Measurements from ENCODE around the gene LRRC14B.

DNA sequence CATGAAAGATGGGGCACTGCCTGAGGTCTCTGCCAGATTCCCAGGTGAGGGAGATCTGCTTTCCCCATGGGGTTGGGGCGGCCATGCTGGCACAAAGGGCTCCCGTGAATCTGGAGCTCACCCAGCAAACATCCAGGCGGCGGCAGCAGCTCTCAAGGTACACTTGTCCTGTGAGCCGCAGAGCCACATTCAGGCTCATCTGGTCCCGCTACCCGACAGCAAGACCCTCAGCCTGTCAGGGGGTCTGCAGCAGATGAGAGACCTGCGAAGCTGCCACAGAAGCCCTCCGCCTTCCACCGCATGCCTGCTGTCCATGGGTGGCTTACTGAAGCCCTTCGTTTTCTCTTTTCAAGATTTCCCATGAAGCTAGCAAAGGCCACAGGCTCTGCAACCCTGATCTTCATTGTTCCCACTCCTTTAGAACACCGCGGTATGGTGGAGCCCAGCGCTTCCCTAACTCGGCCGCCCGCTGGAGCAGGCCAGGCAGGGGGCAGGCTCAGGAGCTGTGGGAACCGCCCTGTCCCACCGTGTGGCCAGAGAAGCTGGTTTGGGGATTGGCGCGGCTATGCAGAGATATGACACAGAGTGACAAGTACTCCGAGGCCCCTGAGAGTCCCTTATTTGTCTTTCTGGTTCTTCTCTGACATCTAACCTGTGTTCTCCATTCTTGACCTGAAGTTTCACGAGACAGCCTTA, 8.8 kb downstream of the LRRC14B start:
- TF ChIP-seq, protein P1, sequence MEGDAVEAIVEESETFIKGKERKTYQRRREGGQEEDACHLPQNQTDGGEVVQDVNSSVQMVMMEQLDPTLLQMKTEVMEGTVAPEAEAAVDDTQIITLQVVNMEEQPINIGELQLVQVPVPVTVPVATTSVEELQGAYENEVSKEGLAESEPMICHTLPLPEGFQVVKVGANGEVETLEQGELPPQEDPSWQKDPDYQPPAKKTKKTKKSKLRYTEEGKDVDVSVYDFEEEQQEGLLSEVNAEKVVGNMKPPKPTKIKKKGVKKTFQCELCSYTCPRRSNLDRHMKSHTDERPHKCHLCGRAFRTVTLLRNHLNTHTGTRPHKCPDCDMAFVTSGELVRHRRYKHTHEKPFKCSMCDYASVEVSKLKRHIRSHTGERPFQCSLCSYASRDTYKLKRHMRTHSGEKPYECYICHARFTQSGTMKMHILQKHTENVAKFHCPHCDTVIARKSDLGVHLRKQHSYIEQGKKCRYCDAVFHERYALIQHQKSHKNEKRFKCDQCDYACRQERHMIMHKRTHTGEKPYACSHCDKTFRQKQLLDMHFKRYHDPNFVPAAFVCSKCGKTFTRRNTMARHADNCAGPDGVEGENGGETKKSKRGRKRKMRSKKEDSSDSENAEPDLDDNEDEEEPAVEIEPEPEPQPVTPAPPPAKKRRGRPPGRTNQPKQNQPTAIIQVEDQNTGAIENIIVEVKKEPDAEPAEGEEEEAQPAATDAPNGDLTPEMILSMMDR (conservative IDR thresholded peaks at IDR 0.05; ENCODE audit: low read depth, low read length) = no peak
- no peak for TF ChIP-seq EZH2 (IDR thresholded peaks at IDR 0.05; ENCODE audit: borderline replicate concordance, low read depth, low read length, poor library complexity, severe bottlenecking)

Data from A673 (cell line).